Endothelial cell of umbilical vein (primary cell): ENCODE results near the gene PAIP2. TPM values are rescaled to one million over a fixed set of nuclear protein-coding genes. Genes with fewer than 3 reads are reported as not detected.

ENCODE experiments used
- BruUV-seq: library from RNA; stranded (reverse); fragments of 400-500 nt; replicated peaks from 2 replicates; lab custom pipeline; 2021; lab: Mats Ljungman, UMichigan
- CTCF ChIA-PET: fragments of 300-600, 350-600 bp; sonication (Branson Sonifier 250); formaldehyde crosslinking; loops from one replicate; lab custom pipeline; 2021; ENCODE audit warnings: antibody characterized with exemption, inconsistent platforms; lab: Charles Lee
- POLR2A ChIA-PET: fragments of 300-600, 350-600 bp; sonication (Branson Sonifier 250); formaldehyde crosslinking; loops from one replicate; lab custom pipeline; 2021; ENCODE audit warnings: antibody characterized with exemption, inconsistent platforms; lab: Charles Lee
- DNase-seq: peaks from one replicate; pipeline ENCODE4 v3.0.0-alpha.2; 2011; ENCODE audit warnings: low read depth, low spot score
- FAIRE-seq: peaks from 2 replicates; lab custom pipeline; 2011; peaks lifted over from hg19 to GRCh38; lab: Jason Lieb, UNC
- H2AFZ ChIP-seq: 2 replicates; pipeline ENCODE4 v1.6.0; 2012; ENCODE audit warnings: low read depth, low read length, control low read depth, inconsistent platforms
- H3K27ac ChIP-seq: 2 replicates; pipeline ENCODE4 v1.5.1; 2011; ENCODE audit warnings: low read depth, mild to moderate bottlenecking, control low read depth, low read length, moderate library complexity; ENCODE audit not compliant: insufficient read depth
- H3K27me3 ChIP-seq, 2 experiments: 2 replicates each; pipeline versions ENCODE4 v1.6.0 to v1.6.1; 2011; ENCODE audit warnings: low read length in 2 of 2, mixed read lengths in 1 of 2; ENCODE audit not compliant: control insufficient read depth in 2 of 2, insufficient read depth in 2 of 2
- H3K36me3 ChIP-seq, 2 experiments: 2 replicates in 1 of 2; 3 replicates in 1 of 2; pipeline ENCODE4 v1.5.1; 2011; ENCODE audit warnings: low read length in 2 of 2, mild to moderate bottlenecking in 1 of 2, moderate library complexity in 1 of 2; ENCODE audit not compliant: control insufficient read depth in 2 of 2, insufficient read depth in 2 of 2; ENCODE audit errors: extremely low read depth in 1 of 2
- H3K4me1 ChIP-seq: 3 replicates; pipeline ENCODE4 v1.5.1; 2011; ENCODE audit warnings: mild to moderate bottlenecking, low read length; ENCODE audit not compliant: control insufficient read depth, insufficient read depth; ENCODE audit errors: extremely low read depth
- H3K4me2 ChIP-seq: 2 replicates; pipeline ENCODE4 v1.6.1; 2011; ENCODE audit warnings: low read length, control low read depth, mixed read lengths; ENCODE audit not compliant: insufficient read depth
- H3K4me3 ChIP-seq, 3 experiments: fragments of 200-600 bp in 1 of 3; sonication (generic), shearing (Covaris generic) in 1 of 3; replicated peaks in 1 of 3; 2 replicates each; pipeline ENCODE4 v1.5.1; 2011 to 2016; ENCODE audit warnings: control low read depth in 3 of 3, low read length in 3 of 3, mild to moderate bottlenecking in 2 of 3, inconsistent platforms in 1 of 3, low read depth in 1 of 3, moderate library complexity in 1 of 3; ENCODE audit not compliant: insufficient read depth in 1 of 3
- H3K79me2 ChIP-seq: 2 replicates; pipeline ENCODE4 v1.6.0; 2012; ENCODE audit warnings: low read length, inconsistent platforms; ENCODE audit not compliant: control insufficient read depth, insufficient read depth
- H3K9ac ChIP-seq: replicated peaks from 2 replicates; pipeline ENCODE3; 2011; ENCODE audit warnings: low read length, control low read depth; ENCODE audit not compliant: insufficient read depth; ENCODE audit errors: extremely low read depth
- H3K9me1 ChIP-seq: replicated peaks from 3 replicates; pipeline ENCODE4 v1.6.0; 2011; ENCODE audit warnings: mild to moderate bottlenecking, low read length; ENCODE audit not compliant: control insufficient read depth, insufficient read depth; ENCODE audit errors: extremely low read depth
- H3K9me3 ChIP-seq: replicated peaks from 2 replicates; pipeline ENCODE4 v1.5.1; 2012; ENCODE audit warnings: low read length, inconsistent platforms; ENCODE audit not compliant: control insufficient read depth, insufficient read depth
- H4K20me1 ChIP-seq: replicated peaks from 2 replicates; pipeline ENCODE3; 2011; ENCODE audit warnings: mild to moderate bottlenecking, low read length; ENCODE audit not compliant: control insufficient read depth, insufficient read depth; ENCODE audit errors: extremely low read depth
- EZH2 ChIP-seq: IDR thresholded peaks from 2 replicates; pipeline ENCODE4 v1.6.1; 2012; ENCODE audit warnings: borderline replicate concordance, low read depth, mild to moderate bottlenecking, moderate library complexity, low read length, inconsistent platforms; ENCODE audit not compliant: severe bottlenecking
- FOS ChIP-seq: IDR thresholded peaks from 2 replicates; pipeline ENCODE4 v1.6.1; 2011; ENCODE audit warnings: mild to moderate bottlenecking, low read length, moderate library complexity, borderline replicate concordance; ENCODE audit not compliant: insufficient read depth
- GATA2 ChIP-seq: IDR thresholded peaks from 2 replicates; pipeline ENCODE4 v1.7.0; 2011; ENCODE audit warnings: low read depth, mild to moderate bottlenecking, moderate library complexity, mixed read lengths, low read length; ENCODE audit not compliant: insufficient read length, insufficient read depth
- JUN ChIP-seq: IDR thresholded peaks from 2 replicates; pipeline ENCODE4 v1.6.1; 2011; ENCODE audit warnings: borderline replicate concordance, low read depth; ENCODE audit not compliant: insufficient read length, insufficient read depth
- MYC ChIP-seq: IDR thresholded peaks from one replicate; pipeline ENCODE4 v1.6.1; 2011; ENCODE audit warnings: mild to moderate bottlenecking, low read depth, low read length
- POLR2A ChIP-seq: IDR thresholded peaks from 2 replicates; pipeline ENCODE4 v1.6.1; 2012; ENCODE audit warnings: low read depth, mild to moderate bottlenecking, control low read depth, low read length
- POLR2AphosphoS5 ChIP-seq: IDR thresholded peaks from 2 replicates; pipeline ENCODE4 v1.6.1; 2012; ENCODE audit warnings: low read depth, mild to moderate bottlenecking, control low read depth, low read length, moderate library complexity; ENCODE audit not compliant: insufficient read depth
- dilution Hi-C: fragments of 300-500 bp; cut with MboI; formaldehyde crosslinking; loops from one replicate; pipeline ENCODE4 v1.15.0; 2019; ENCODE audit warnings: low sequenced_read_pairs; ENCODE audit not compliant: extremely low pct_ligation_motif_present
- intact Hi-C: fragments of 100-400 bp; cut with micrococcal nuclease; formaldehyde crosslinking; loops from one replicate; pipeline ENCODE4 v1.10.0; 2022
- polyA plus RNA-seq, 4 experiments: library from polyadenylated mRNA; depleted of rRNA in 3 of 4; stranded (reverse) in 3 of 4; unstranded in 1 of 4; fragments of >200 nt; gene quantifications; 2 replicates each; pipeline versions ENCODE4 v1.2.1 to v1.2.3, GENCODE V29; 2011 to 2012; ENCODE audit warnings: missing spikeins in 1 of 4
- small RNA-seq: library from RNA; depleted of rRNA; stranded (forward); fragments of <200 nt; gene quantifications from one replicate; pipeline ENCODE3, GENCODE V24; 2012; ENCODE audit warnings: low replicate concordance, low read depth; ENCODE audit not compliant: insufficient read depth, insufficient read length
- total RNA-seq: library from RNA; stranded (reverse); gene quantifications from 2 replicates; pipeline ENCODE4 v1.2.3, GENCODE V29; 2021

PAIP2 gene
- total and polyA plus RNA-seq, 2 donors (not counting 3 experiments of a cell fraction or from before 2014, with no cell fraction given) = 52.1 to 80.4 TPM

GRCh38 chr5:139417214-139417613 is 75.6 kb downstream of the PAIP2 start:
- Histone ChIP-seq H3K9ac (no peak overlapping the region), H2AFZ (no peak overlapping the region), H3K36me3 (peaks cover 12% of the 10 kb centered on the region in 2 experiments), H3K4me3 (no peak overlapping the region), H3K79me2 (no peaks in the 10 kb centered on the region), H3K9me1 (no peaks in the 10 kb centered on the region), H3K4me2 (no peak overlapping the region), H3K4me1 (peaks cover 25% of the 10 kb centered on the region), H3K9me3 (no peaks in the 10 kb centered on the region), H3K27ac (no peak overlapping the region), H4K20me1 (no peaks in the 10 kb centered on the region), H3K27me3 (no peaks in the 10 kb centered on the region)
- DNase-seq (peak; percentile 26), FAIRE-seq (peak; percentile 62)
- TF ChIP-seq MYC (no peak), EZH2 (no peak), GATA2 (no peak), FOS (no peak), POLR2AphosphoS5 (no peak), JUN (no peak)
- ChIA-PET POLR2A (no interaction called here), CTCF (interaction anchor here (0.7 to 9.0 kb wide), 3 partner anchors 11 to 102 kb away, joined by 3 to 191 read pairs (median 6); no protein-coding TSS in a partner anchor)
- intact Hi-C loops = no loop called here
- dilution Hi-C loops = loop anchor here (10.0 kb wide), 1 partner anchor 108 kb away; no protein-coding TSS in a partner anchor
- BruUV-seq = no TSS peak

GRCh38 chr5:139418793-139419192 is 77.1 kb downstream of the PAIP2 start:
- no TSS peak for BruUV-seq
- dilution Hi-C loops (loop anchor here (10.0 kb wide), 1 partner anchor 106 kb away; no protein-coding TSS in a partner anchor), intact Hi-C loops (no loop called here)
- peak; percentile 54 for DNase-seq
- Histone ChIP-seq H3K9me3 (no peaks in the 10 kb centered on the region), H3K9me1 (no peaks in the 10 kb centered on the region), H3K27ac (peak overlapping the region; percentile 7), H3K27me3 (no peaks in the 10 kb centered on the region), H3K4me1 (peaks cover 25% of the 10 kb centered on the region), H3K4me2 (peak overlapping the region; percentile 65), H3K79me2 (no peaks in the 10 kb centered on the region), H3K4me3 (no peak overlapping the region), H3K9ac (peak overlapping the region; percentile 2), H2AFZ (no peak overlapping the region), H4K20me1 (no peaks in the 10 kb centered on the region), H3K36me3 (peaks cover 11 to 16% of the 10 kb centered on the region in 2 experiments)
- CTCF ChIA-PET = interaction anchor here (0.6 to 9.0 kb wide), 10 partner anchors 11 to 215 kb away, joined by 3 to 191 read pairs (median 3); partner anchors contain the start of genes SPATA24 and UBE2D2
- TF ChIP-seq POLR2A = no peak
- no peak for FAIRE-seq
- POLR2A ChIA-PET = no interaction called here

Small RNAs within 50 kb of the gene (small RNA-seq; reads per million reads assigned to genes)
- gene RNA5SP195 = not detected

Other genes with a start within 250 kb of the PAIP2 start
- 35.4 and 47.6 TPM in 2 replicates for gene SIL1, start 143.5 kb upstream of the PAIP2 start, total RNA-seq
- gene SIL1, start 143.5 kb upstream of the PAIP2 start, polyA plus RNA-seq = 67.2 and 110 TPM in 2 replicates
- gene MATR3, start 48.1 kb upstream of the PAIP2 start, total RNA-seq = 158 and 164 TPM in 2 replicates
- 52.7 and 64.0 TPM in 2 replicates for gene MATR3, start 48.1 kb upstream of the PAIP2 start, polyA plus RNA-seq
- gene SLC23A1, start 41.4 kb downstream of the PAIP2 start, total RNA-seq = not detected in 2 replicates
- gene SLC23A1, start 41.4 kb downstream of the PAIP2 start, polyA plus RNA-seq = not detected in 2 replicates
- gene MZB1, start 48.1 kb downstream of the PAIP2 start, total RNA-seq = not detected in 2 replicates
- gene MZB1, start 48.1 kb downstream of the PAIP2 start, polyA plus RNA-seq = 0.06 TPM in 1 of 2 replicates, not detected in the other
- gene PROB1, start 53.2 kb downstream of the PAIP2 start, total RNA-seq = 1.9 and 2.4 TPM in 2 replicates
- gene PROB1, start 53.2 kb downstream of the PAIP2 start, polyA plus RNA-seq = 0.40 and 0.47 TPM in 2 replicates
- gene SPATA24, start 62.2 kb downstream of the PAIP2 start, total RNA-seq = 7.8 and 7.9 TPM in 2 replicates
- 2.1 and 3.2 TPM in 2 replicates for gene SPATA24, start 62.2 kb downstream of the PAIP2 start, polyA plus RNA-seq
- gene DNAJC18, start 97.7 kb downstream of the PAIP2 start, total RNA-seq = 51.1 and 52.6 TPM in 2 replicates
- gene DNAJC18, start 97.7 kb downstream of the PAIP2 start, polyA plus RNA-seq = 23.2 and 26.0 TPM in 2 replicates
- 365 and 377 TPM in 2 replicates for gene ECSCR, start 120.9 kb downstream of the PAIP2 start, total RNA-seq
- 1,085 and 1,188 TPM in 2 replicates for gene ECSCR, start 120.9 kb downstream of the PAIP2 start, polyA plus RNA-seq
- not detected in 2 replicates for gene SMIM33, start 129.2 kb downstream of the PAIP2 start, total RNA-seq
- gene SMIM33, start 129.2 kb downstream of the PAIP2 start, polyA plus RNA-seq = not detected in 2 replicates
- gene STING1, start 140.9 kb downstream of the PAIP2 start, total RNA-seq = 108 and 127 TPM in 2 replicates
- 143 and 185 TPM in 2 replicates for gene STING1, start 140.9 kb downstream of the PAIP2 start, polyA plus RNA-seq
- gene UBE2D2, start 219.5 kb downstream of the PAIP2 start, total RNA-seq = 156 and 172 TPM in 2 replicates
- 45.0 and 50.6 TPM in 2 replicates for gene UBE2D2, start 219.5 kb downstream of the PAIP2 start, polyA plus RNA-seq